ENCODE measurements around the gene SYS1.

The SYS1 gene

GRCh38 chr20:45373353-45374100 is 10.6 kb downstream of the SYS1 start:
- in situ Hi-C loops (cut with HindIII; ENCODE audit: low sequenced_read_pairs) = no loop called here

- in situ Hi-C loops (cut with HindIII; ENCODE audit: low sequenced_read_pairs) = no loop called here
Observed at GRCh38 chr20:45374101-45374467, 11.1 kb downstream of the SYS1 start.

- in situ Hi-C loops (cut with HindIII; ENCODE audit: low sequenced_read_pairs) = no loop called here
Observed at GRCh38 chr20:45374966-45375365, 12.0 kb downstream of the SYS1 start.

DNA sequence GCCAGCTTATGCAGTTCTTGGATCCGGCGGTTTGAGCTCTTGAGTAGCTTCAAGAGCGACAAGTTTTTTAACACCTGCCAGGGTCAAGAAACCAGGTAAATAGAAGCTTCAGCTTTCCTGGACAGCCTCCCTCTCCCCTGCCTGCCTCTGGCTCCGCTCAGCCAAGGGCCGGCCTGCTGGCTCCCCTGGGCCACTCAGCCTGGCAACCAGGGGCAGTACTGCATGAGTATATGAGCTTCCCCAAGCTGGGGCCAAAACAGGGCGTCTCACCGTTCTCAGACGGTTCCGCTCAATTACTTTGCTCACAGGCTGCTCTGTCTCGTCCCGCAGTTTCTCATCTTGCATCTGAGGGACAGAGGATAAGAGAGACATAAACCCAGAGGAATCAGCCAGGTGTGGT is 14.3 kb downstream of the SYS1 start:
- in situ Hi-C loops (cut with HindIII; ENCODE audit: low sequenced_read_pairs) = no loop called here

DNA sequence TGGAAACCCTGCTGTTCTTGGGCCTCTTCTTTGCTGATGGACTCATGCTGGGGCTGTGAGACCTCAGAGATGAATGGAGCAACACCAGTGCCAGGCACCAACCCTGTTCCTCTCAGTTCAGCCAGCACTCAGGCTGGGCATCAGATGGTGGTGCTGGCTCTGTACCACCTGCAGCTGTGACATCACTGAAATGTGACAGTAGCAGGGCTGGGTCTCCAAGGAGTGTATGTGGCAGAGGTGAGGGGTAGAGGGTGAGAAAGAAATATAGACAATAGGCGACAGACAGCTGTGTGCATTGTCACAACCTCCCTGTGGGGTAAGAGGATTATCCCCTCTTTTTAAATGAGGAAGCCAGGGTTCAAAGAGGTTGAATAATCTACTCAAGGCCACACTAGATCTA is 15.2 kb downstream of the SYS1 start, which contains the start of gene TP53TG5:
TSS of gene TP53TG5 (minus strand) at position 135 of the 400 bp plus-strand sequence. CDS start at position 46, 89 bp downstream.
- in situ Hi-C loops (cut with HindIII; ENCODE audit: low sequenced_read_pairs) = no loop called here

GRCh38 chr20:45387274-45387673 is 24.3 kb downstream of the SYS1 start:
- in situ Hi-C loops (cut with HindIII; ENCODE audit: low sequenced_read_pairs) = no loop called here

DNA sequence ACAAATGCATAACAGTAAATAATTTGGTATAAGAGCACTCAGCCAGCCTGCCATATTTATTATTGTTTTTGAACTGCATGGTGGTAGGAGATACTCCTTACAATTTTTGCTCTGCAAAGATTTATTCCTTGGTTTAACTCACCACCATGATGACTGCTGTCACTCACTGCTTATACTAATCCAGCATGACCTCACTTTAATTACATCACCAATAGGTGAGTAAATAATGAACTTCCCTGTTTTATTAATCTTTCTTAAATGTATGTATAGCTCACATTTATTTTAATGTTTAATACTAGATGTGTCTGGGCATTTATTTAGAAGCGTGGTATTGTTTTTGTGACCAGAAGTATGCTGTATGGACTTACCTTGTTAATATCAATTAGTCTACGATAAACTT is 28.0 kb downstream of the SYS1 start:
- in situ Hi-C loops (cut with HindIII; ENCODE audit: low sequenced_read_pairs) = no loop called here

GRCh38 chr20:45391559-45391958 is 28.6 kb downstream of the SYS1 start:
- in situ Hi-C loops (cut with HindIII; ENCODE audit: low sequenced_read_pairs) = no loop called here

DNA sequence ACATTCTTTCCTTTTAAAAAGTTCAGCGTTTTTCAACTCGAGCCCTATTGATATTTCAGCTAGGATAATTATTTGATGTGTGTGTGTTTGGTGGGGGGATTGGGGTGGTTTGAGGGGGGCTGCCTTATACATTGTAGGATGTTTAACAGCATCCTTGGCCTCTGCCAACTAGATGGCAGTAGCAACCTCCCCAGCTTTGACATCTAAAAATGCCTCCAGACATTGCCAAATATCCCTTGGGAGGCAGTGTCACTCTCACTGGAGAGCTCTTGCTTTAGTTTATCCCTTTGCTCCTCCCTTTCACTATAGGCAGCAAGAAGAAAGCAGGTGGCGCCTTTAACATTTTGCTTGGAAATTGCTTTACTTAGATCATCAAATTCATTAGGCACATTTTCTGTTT is 29.8 kb downstream of the SYS1 start:
- in situ Hi-C loops (cut with HindIII; ENCODE audit: low sequenced_read_pairs) = no loop called here

GRCh38 chr20:45394221-45395113 is 31.5 kb downstream of the SYS1 start:
- in situ Hi-C loops (cut with HindIII; ENCODE audit: low sequenced_read_pairs) = no loop called here

- in situ Hi-C loops (cut with HindIII; ENCODE audit: low sequenced_read_pairs) = no loop called here
Observed at GRCh38 chr20:45395114-45395415, 32.1 kb downstream of the SYS1 start.

GRCh38 chr20:45399018-45399417 is 36.1 kb downstream of the SYS1 start:
- in situ Hi-C loops (cut with HindIII; ENCODE audit: low sequenced_read_pairs) = no loop called here

- in situ Hi-C loops (cut with HindIII; ENCODE audit: low sequenced_read_pairs) = no loop called here
Observed at GRCh38 chr20:45400346-45401031, 37.5 kb downstream of the SYS1 start.

DNA sequence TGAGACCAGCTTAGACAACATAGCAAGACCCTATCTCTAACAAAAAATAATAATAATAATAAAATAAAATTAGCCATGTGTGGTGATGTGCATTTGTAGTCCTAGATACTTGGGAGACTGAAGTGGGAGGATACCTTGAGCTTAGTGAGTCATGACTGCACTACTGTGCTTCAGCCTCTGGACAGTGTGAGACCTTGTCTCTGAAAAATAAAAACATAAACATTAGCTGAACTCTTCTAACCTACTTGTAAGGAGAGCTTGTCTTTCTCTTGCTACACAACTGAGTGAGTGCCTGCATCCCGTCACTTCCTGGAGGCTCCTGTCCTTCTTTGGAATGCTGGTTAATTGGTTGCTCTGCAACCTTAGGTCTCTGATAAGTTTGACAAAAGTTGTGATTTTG is 40.0 kb downstream of the SYS1 start:
- in situ Hi-C loops (cut with HindIII; ENCODE audit: low sequenced_read_pairs) = no loop called here

- in situ Hi-C loops (cut with HindIII; ENCODE audit: low sequenced_read_pairs) = no loop called here
Observed at GRCh38 chr20:45404438-45404837, 41.5 kb downstream of the SYS1 start.

GRCh38 chr20:45405571-45406259 is 42.8 kb downstream of the SYS1 start:
- in situ Hi-C loops (cut with HindIII; ENCODE audit: low sequenced_read_pairs) = no loop called here

DNA sequence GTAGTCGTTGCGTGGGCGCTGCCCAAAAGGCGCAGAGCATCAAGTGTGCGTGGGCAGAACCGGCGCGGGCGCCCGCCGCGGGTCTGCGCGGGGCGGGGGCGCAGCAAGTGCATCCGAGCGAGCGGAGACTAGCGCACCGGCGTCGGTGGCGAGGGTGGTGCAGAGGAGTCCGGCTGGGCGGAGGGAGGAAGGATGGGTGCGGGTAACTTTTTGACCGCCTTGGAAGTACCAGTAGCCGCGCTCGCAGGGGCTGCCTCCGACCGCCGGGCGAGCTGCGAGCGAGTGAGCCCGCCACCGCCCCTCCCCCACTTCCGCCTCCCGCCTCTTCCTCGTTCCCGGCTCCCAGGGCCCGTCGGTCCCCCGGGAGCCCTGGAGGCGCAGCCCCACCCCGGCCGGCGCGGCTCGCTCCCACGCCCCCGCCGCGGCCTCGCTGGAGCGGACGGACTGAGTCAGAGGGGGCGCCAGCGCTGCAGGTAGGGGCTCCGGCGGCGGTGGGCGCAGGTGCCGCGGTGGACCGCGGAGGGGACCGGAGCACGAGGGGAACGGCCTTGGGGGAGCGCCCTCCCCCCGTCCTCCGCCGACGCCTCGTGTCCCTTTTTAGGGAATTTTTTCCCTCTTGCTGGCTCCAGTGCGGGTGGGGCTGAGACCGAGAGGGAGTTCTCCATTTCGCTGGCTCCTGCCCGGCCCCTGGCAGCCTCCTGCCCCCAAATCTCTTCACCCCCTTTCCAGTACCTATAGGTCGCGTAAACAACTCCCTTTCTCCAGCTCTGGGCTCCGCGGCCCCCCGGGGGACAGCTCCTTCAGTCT is 43.5 kb downstream of the SYS1 start:
- in situ Hi-C loops (cut with HindIII; ENCODE audit: low sequenced_read_pairs) = no loop called here

GRCh38 chr20:45407067-45407745 is 44.2 kb downstream of the SYS1 start:
- in situ Hi-C loops (cut with HindIII; ENCODE audit: low sequenced_read_pairs) = no loop called here

DNA sequence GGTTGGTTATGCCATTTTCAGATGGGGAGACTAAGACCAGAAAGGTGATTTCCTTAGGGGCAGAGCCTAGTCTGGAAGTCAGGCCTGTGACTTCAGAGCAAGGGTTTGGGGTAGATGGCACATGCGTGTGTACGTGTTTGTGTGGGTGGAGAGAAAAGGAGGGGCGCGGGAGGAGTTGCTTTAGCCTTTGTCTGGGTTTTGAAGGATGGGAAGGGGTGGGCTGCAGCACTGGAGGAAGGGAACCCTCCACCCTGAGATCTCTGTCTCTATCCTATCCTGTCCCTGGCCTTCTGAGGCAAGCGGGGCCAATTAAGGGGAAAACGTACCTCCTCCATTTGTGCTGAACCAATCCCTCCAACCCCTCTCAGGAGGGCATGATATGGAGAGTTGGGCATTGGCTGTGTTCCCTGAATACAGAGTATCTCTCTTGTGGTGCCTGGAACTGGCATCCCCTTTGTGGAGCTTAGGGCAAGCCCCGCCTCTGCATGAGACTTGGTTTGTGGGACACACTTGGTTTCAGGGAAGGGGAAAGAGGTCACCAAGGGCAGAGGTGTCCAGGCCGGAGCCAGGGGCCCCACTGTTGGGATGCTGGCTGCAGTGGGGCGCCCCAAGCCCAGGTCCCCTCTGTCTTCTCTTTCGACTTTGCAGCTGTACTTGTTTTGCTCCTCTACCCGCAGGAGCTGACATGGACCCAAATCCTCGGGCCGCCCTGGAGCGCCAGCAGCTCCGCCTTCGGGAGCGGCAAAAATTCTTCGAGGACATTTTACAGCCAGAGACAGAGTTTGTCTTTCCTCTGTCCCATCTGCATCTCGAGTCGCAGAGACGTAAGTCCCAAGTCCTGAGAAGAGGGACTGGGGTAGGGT is 45.1 kb downstream of the SYS1 start, which contains the start of gene DBNDD2:
TSS of gene DBNDD2 (plus strand) at position 507 of the 863 bp plus-strand sequence. CDS start at position 686, 179 bp downstream.
- in situ Hi-C loops (cut with HindIII; ENCODE audit: low sequenced_read_pairs) = no loop called here
